ENCODE measurements around the gene PRLR. TPM values are rescaled to one million over a fixed set of nuclear protein-coding genes. Genes with fewer than 3 reads are reported as not detected.

PRLR gene
- total and polyA plus RNA-seq, 9 of the 15 experiments (the other 6 are each of a cell fraction or from before 2014, with no cell fraction given) = 0.02 TPM; not detected in 8

DNA sequence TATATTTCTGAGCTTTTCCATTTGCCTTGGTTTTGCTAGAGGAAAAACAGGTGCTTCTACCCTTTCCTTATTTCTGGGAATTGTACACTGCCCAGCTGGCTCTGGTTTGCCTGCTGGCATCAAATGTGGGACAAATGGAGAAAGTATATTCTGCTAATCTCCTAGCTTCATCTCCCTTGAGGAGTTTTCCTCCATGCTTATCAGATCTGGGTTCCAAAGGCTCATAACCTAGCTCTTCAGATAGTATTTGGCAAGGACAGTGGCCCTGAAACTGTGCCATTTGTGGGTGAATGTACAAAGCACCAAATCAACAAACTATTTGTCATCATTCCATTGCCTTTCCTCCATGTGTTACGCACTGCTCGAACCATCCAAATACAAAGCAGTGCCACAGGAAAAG is 16.2 kb downstream of the PRLR start (continued):
- TF ChIP-seq RERE (CRISPR knock-in tag; IDR thresholded peaks at IDR 0.05; ENCODE audit: borderline replicate concordance) (no peak), NFE2 (IDR thresholded peaks at IDR 0.05; ENCODE audit: low read depth) (no peak), NFIX (CRISPR knock-in tag; IDR thresholded peaks at IDR 0.05; ENCODE audit: low read depth) (no peak), ELF4 (CRISPR knock-in tag; IDR thresholded peaks at IDR 0.05) (no peak), ERF (CRISPR knock-in tag; IDR thresholded peaks at IDR 0.05) (no peak), CREB1 (IDR thresholded peaks at IDR 0.05) (no peak), CREB1 (CRISPR knock-in tag; IDR thresholded peaks at IDR 0.05) (no peak)

- Histone ChIP-seq H3K36me3 (ENCODE audit: control insufficient read depth, insufficient read depth, low read length) (no peaks in the 10 kb centered on the region), H3K4me2 (ENCODE audit: insufficient read depth, low read length) (no peak overlapping the region), H3K9me3 (replicated peaks; ENCODE audit: control insufficient read depth, insufficient read depth, low read depth, low read length) (no peaks in the 10 kb centered on the region), H2AFZ (ENCODE audit: low read depth, low read length) (no peak overlapping the region), H4K20me1 (replicated peaks; ENCODE audit: control insufficient read depth, insufficient read depth, low read length) (no peaks in the 10 kb centered on the region), H3K27me3 (ENCODE audit: control insufficient read depth in 2 of 2, insufficient read depth in 2 of 2, low read length in 2 of 2) (no peaks in the 10 kb centered on the region), H3K4me3 (no peak overlapping the region), H3K9me1 (ENCODE audit: control insufficient read depth, insufficient read depth, low read length) (no peaks in the 10 kb centered on the region), H3K4me1 (replicated peaks in 1 of 2; ENCODE audit: control insufficient read depth in 2 of 2, insufficient read depth in 2 of 2, low read length in 2 of 2) (no peaks in the 10 kb centered on the region), H3K9ac (ENCODE audit: insufficient read depth in 1 of 2, low read depth in 2 of 2, low read length in 2 of 2) (no peak overlapping the region), H3K79me2 (ENCODE audit: control insufficient read depth, insufficient read depth, low read length) (no peaks in the 10 kb centered on the region), H3K27ac (ENCODE audit: extremely low read depth, low read depth, low read length) (no peak overlapping the region)
- FAIRE-seq (no peak), DNase-seq (ENCODE audit: extremely low read depth in 1 of 4, low spot score in 3 of 4) (no peak), ATAC-seq (no peak)
- intact Hi-C loops (cut with micrococcal nuclease) = no loop called here
- WGBS (ENCODE audit: insufficient coverage, low coverage, missing lambda C conversion rate) = 0% methylated on average over 3 of the region's 3 CpGs
- no TSS peak for BruUV-seq (replicated peaks)
- POLR2A ChIA-PET = interaction anchor here (0.6 kb wide), 2 partner anchors 9 to 140 kb away, joined by 3 to 4 read pairs; no protein-coding TSS in a partner anchor
- in situ Hi-C loops (cut with MboI) = no loop called here
- CTCF ChIA-PET (ENCODE audit: low intra/inter-chr PET ratio) = no interaction called here
- no peak for TF ChIP-seq PTBP1 (IDR thresholded peaks at IDR 0.05; ENCODE audit: low read depth, low read length)
- no peak for TF ChIP-seq ZNF3 (CRISPR knock-in tag; IDR thresholded peaks at IDR 0.05)
- TF ChIP-seq C11orf30 (IDR thresholded peaks at IDR 0.05; ENCODE audit: low read depth) = no peak
- TF ChIP-seq NR3C1 (CRISPR knock-in tag; IDR thresholded peaks at IDR 0.05) = no peak
- TF ChIP-seq TOE1 (IDR thresholded peaks at IDR 0.05; ENCODE audit: borderline replicate concordance) = no peak
- TF ChIP-seq TOE1 (CRISPR knock-in tag; IDR thresholded peaks at IDR 0.05; ENCODE audit: borderline replicate concordance, low read depth) = no peak
- no peak for TF ChIP-seq ZBTB11 (CRISPR knock-in tag; IDR thresholded peaks at IDR 0.05)
These were observed 16.7 kb downstream of the PRLR start for GRCh38 chr5:35213608-35214007.

Data from K562 (cell line).